HG03378 (cell line): ENCODE measurements around the gene COL6A2.
"Not testable (repeated sequence)": the region's sequence is repeated elsewhere in the genome, so short reads cannot be mapped to it uniquely, and the experiment has no call there.

Experiments used
- ATAC-seq: cut with Tn5 transposase; IDR thresholded peaks from one replicate; pipeline ENCODE4 v1.9.1; 2021; ENCODE audit warnings: mild to moderate bottlenecking, moderate library complexity; ENCODE audit not compliant: unreplicated experiment

COL6A2 gene

DNA sequence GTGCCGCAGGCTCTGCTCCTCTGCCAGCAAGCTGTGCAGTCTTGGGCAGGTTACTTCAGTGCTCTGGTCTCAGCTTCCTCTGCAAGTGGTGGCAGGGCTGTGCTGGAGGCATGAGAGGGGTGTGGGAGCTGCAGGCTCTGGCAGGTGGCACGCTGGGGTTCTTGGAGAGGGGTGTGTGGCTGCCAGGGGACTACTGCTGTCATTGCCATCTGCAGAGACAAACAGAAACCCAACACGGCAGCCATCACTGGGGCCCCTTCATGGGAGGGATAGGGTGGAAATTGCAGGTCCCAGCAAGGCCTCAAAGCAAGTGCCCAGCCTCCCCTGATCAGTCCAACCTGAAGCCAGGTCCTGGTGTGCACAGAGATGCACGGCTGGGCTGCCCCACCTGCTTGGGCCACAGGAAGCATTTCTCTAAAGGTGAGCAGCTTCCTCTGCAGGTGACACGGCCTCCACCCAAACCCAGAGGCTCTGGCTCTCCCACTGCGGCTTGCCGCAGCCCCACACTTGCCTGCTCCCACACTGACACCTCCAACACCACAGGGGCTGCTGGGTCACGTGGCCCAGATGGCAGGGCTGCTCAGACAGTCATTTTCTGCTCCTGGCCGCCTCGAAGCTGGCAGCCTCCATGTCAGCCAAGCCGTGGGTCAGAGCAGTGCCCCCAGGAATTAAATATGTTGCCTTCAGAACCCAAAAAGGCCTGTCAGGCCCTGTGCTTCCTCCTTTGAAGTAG is 4.1 kb upstream of the COL6A2 start:
- no peak for ATAC-seq

DNA sequence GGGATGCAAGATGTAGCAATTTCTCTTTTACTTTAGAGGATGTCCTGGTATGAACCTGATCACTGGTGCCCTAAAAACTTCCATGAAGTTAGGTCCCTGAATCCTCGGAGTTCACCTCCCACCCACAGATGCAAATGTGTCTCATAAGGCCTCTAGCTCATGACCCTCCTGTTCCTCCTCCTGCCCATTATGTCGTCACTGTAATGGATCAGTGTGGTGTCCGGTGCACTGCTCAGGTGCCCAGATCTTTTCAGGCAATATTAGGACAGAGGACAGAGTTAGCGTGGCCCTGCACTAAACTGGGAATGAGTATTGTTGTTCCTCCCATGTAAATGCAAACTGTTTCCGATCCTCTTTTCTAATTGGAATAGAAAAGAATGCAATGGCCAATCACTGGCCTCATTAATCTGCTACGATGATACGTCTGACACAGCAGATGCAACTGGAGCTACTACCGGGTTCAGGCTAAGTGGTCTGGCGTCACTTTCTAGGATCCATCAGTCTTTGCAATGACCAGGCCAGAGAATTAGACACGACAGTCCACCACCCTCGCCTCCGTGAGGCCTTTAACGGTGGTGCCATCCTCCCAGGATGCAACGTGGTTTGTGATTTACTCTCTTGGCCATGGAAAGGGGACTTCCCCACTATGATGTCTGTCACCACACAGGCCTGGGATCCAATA is 3.4 kb upstream of the COL6A2 start:
- ATAC-seq = no peak

DNA sequence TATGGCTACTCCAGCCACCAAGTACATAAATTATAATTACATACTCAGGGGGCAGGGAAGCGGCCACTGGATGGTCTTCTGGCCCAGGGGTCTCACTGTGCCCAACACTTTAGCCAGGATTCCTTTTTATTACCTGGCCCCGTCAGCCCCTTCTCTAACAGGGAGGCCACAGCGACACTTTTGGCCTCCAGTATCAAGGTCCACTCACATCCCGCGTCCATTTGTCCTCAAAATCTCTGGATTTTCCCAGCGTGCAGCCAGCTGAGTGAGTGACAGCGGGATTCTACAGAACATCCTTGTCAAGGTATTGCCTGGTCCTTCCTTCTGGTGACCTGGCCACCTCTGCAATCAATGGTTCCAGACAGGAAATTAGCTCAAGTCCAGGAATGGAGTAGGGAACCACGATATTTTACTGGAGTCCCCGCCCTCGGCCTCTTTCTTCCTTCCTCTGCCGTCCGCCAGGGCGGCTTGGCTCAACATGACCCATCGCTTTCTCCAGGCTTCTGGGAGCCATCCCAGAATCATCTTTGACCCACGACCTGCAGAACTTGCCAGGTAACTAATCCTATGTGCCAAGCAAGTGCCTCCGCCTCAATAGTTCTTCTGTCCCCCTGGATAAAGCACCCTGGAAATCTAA is 2.7 kb upstream of the COL6A2 start:
- ATAC-seq = no peak

DNA sequence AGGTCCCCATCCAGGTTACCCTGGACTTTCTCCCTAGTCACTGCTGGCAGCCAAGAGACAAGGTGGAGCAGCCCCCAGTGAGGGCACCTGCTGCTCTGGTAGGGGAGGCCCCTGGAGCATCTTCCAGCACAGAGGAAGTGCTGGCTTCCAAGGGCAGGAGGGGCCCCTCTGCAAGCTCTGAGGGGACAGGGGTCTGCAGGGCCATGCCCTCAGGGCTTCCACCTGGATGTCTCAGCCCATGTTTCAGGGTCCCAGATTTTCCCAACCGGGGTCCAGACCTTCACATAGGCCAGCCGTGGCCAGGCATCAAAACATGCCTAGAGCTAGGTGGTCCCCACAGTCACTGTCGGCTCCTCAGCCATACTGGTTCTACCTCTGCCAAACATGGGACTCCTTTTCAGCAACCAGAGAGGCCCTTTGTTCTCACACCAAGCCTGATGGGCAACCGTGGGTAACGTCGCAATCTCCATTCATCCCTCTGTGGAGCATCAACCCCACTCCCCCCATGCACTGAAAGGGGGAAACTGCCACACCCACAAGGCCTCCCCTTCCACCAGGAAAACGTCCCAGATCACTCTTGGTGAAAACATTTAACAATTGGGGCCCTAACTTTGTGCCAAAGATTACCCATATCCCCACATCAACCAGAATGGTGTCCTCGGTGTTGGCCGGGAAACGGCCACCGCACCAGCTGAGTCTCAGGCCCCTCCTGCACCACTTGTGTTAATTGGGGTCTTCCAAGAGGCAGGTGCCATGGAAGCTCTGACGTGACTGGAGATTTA is 1.9 kb upstream of the COL6A2 start:
- no peak for ATAC-seq

DNA sequence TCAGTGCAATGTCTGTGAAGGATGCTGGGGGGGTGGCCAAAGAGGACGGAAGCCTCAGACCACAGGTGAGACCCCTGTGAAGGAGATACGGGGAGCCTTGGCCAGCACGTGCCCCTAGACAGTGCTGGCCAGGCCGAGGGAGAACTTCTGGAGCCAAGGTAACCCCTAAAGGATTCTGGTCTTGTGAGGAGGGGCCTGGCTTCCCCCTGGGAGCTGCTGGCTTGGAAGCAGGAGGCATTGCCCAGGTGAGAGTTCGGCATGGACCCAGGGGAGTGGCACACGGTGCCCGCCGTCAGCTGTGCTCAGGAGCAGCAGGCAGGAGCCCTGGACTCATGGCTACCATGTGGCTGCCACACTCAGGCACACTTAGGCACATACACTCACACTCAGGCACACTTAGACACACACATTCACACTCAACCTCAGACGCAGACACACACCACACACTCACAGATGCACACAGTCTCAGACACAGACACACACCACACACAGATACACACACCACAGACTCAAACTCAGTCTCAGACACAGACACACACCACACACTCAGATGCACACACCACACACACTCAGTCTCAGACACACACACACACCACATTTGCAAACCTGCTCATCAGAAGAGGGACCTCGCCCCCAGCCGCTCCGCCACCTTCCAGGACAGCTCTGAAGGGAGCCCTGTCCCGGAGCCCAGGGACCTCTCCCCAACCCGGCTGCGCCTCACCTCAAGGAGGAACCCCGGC is 1.1 kb upstream of the COL6A2 start:
- ATAC-seq = no peak

DNA sequence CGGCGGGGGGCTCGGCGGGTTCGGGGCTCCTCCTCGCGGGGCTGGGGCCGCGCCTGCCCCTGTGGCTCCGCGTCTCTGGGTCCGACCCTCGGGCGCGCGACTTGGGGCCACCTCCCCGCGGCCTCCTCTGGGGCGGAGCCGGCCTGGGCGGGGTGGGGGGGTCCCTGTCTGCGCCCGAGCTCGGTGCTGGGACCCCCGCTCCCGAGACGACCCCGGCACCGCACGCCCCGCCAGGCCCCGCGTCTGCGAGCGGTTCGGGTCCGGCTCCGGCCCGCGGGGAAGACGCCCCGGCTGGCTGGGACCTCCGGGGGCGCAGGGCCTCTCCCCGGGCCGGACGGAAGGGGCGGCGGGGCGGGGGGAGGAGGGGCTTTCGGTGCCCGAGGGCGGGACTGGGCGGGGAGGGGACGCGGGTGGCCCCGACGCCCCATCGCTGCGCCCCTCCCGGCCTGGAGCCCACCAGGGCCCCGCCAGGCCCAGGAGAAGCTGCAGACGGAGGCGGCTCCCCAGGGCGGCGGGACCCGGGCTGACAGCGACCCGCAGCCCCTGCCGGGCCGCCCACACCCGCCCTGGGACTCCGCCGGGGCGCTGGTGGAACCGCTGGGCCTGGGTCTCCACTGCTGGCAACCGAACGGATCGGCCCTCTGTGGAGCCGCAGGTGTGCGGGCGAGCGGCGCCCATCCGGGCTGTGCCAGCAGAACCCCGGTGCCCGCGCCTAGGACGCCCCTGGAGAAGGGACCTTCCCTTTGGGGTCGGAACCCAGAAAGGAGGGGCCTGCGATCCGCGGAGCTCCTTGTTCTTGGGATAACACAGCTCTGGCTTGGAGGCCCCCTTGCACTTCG is 610 bp downstream of the COL6A2 start:
- no peak for ATAC-seq

DNA sequence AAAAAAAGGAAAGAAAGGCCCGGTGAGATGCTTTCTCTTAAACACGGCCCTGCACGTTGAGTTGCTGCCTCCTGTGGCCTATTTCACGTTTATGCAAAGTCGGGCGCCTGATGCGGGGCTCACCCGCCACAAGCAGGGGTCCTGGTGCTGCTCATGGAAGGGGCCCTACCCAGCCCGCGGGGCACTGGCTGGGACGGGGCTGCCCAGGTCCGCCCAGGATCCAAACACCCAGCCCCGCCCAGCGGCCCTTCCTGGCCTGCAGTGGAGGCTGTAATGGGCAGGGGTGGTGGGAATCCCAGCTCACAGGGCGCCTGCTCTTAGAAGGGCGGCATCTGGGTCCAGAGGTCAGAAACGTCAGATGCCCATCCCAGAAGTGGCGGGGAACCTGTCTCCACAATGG is 1.6 kb downstream of the COL6A2 start:
- ATAC-seq = no peak

DNA sequence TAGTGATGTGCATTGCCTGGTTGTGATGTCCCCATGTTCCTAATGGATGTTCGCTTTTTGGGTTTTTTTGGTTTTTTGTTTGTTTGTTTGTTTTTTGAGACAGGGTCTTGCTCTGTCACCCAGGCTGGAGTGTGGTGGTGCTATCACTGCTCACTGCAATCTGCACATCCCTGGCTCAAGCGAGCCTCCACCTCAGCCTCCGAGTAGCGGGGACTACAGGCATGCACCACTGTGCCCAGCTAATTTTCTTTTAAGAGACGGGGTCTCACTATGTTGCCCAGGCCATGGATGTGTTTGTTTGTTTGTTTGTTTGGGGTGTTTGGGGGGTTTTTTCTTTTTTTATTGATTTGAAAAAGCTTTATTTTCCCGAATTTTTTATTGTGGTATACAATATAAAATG is 2.1 kb downstream of the COL6A2 start:
- no peak for ATAC-seq

DNA sequence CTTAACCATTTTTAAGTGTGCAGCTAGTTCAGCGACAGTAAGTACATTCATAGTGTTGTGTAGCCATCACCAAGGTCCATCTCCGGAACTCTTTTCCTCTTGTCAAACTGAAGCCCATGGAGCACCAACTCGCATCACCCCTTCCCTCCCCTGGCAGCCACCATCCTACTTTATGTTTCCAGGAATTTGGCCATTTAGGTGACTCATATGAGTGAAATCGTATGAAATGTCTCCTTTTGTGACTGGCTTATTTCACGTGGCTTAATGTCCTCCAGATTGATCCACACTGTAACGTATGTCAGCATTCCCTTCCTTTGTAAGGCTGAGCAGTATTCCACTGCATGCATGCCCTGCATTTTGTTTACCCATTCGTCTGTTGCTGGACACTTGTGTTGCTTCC is 2.5 kb downstream of the COL6A2 start:
- ATAC-seq = no peak

DNA sequence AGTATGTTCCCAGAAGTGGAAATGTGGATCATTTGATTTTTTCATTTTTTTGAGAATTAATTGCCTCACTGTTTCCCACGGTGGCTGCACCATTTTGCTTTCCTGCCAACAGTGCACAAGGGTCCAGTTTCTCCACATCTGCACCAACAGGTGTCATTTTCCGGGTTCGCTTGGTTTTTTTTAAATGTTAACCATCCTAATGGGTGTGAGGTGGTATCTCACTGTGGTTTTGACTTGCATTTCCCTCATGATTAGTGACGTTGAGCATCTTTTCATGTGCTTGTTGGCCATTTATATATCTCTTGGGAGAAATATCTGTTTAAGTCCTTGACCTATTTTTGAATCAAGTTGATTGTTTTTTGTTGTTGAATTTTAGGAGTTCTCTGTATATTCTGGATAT is 3.0 kb downstream of the COL6A2 start:
- no peak for ATAC-seq

DNA sequence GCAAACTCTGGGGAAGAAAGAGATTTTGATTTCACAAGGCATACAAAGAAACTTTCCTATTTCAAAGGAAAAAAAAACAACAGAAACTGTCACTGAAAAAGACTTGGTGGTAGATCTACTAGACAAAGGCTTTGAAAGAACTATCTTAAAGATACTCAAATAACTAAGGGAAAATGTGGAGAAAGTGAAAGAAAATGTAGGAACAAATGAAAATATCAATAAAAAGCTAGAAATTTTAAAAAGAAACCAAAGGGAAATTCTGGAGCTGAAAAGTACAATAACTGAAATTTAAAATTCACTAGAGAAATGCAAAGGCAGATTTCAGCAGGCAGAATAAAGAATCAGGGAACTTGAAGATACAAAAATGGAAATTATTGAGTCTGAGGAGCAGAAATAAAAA is 6.2 kb downstream of the COL6A2 start:
- no peak for ATAC-seq

DNA sequence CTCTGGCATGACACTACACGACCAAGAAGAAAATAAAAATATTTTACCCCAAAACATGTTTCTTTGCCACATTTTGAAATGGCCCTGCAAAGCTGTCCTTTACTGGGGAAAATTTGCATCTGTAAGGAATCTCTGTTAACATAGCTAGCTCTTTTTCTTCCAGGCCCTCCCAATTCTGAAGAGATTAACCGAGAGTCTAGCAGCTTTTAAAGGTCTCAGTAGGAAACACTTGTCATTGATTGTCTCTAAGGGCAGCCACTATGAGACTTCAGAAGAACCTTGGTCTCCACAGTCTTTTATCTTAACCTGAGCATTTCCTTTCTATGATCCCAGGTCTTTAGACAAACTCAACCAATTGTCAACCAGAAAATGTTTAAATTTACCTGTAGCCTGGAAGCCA is 9.5 kb downstream of the COL6A2 start:
- not testable (repeated sequence) for ATAC-seq

DNA sequence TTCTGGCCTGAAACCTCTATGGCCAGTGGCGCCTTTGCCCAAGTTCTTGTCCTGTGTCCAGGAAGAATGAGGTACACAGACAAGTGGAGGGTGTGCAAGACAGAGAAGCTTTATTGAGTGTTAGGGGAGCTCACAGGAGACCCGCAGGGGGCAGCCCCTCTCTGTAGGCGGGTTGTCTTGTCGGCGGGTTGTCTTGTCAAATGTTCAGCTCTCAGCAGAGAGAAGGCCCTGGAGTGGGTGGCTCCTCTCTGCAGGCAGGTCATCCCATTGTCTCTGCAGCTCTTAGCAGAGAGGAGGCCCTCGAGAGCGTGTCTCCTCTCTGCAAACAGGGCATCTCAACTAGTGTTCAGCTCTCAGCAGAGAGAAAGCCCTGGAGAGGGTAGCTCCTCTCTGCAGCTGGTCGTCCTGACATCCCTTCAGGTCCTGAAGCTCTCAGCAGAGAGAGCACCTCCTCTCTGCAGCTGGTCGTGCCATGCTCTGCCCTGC is 11.0 kb downstream of the COL6A2 start:
- ATAC-seq = no peak

DNA sequence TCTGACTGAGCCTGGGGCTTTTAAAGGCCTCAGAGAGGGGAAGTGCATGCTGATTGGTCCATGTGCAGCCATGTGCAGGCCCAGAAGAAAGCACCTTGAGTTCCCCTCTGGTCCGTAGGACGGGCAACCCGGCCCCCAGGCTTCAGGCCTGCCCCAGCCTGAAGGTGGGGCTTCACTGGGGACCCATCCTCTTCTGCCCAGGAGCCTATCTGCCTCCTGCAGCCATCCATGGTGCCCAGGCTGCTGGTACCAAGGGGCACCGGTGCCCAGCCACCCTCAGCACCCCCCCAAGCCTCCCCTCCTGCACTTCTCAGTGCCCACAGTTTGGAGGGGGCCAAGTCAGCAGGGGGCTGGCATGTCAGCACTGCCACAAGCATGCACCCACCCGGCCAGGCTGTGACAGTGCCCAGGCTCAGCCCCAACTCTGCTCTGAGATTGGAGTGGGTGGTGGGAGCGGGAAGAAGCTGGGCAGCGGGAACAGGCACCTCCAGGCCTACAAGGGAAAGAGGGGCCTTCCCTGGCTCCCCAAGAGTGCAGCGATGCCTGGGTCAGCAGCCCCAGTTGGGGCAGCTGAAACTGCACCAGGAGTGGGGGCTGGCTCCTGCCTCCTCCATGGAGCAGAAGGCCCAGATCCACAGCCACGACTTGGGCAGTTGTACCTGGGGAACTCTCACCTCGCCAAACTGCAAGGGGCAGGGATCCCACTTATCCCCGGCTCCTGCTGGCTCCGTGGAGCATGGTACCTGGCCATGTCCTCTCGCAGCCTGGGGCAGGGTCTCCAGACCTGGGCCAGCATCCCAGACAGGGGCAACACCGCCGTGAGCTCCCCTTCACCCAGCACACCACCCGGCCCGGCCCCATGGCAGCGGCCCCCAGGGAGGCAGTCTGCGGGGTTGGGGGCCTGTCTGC is 11.7 kb downstream of the COL6A2 start:
- no peak for ATAC-seq

DNA sequence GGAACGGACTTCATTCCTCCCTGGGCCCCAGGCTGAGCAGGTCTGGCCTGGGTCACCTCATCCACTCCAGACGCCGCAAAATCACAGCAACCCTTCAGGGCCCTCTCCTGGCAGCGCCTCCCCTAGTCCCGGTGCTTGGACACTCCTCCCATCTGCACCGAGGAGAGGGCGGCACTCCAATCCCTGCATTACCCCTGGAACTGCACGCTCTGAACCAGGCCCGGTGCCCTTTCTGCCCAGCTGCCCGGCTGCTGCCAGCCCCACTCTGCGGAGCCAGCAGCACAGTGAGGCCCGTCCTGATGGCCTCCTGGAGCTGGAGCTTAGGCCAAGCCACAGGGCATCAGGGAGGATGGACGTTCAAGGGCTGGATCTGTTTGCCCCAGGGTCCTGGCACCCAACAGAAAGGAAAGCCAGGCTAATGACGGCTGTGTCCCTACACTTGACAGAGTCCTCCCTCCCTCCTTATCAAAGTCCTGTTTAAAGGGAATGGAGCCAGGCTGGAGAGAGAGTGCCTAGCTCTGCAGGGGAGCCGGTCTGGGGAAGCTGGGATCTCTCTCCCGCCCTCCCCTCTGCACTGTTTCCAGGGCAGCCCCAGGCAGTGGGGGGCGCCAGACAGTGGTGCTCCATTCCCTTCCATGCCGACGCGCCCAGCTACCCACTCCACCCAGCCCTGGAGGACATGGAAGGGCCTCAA is 12.7 kb downstream of the COL6A2 start:
- ATAC-seq = no peak

DNA sequence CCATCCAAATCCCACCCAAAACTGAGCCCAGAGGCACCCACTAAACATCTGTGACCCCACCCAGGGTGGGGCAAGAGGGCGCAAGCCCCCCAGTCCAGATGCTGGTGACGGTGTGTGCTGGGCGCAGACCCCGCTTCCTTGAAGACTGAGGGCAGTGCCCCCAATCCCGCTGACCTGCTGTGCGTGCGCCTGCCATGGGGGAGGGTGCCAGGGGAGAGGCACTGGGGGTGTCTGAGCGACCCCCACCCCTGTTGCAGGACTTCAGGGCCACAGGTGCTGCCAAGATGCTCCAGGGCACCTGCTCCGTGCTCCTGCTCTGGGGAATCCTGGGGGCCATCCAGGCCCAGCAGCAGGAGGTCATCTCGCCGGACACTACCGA is 13.3 kb downstream of the COL6A2 start:
- ATAC-seq = no peak

DNA sequence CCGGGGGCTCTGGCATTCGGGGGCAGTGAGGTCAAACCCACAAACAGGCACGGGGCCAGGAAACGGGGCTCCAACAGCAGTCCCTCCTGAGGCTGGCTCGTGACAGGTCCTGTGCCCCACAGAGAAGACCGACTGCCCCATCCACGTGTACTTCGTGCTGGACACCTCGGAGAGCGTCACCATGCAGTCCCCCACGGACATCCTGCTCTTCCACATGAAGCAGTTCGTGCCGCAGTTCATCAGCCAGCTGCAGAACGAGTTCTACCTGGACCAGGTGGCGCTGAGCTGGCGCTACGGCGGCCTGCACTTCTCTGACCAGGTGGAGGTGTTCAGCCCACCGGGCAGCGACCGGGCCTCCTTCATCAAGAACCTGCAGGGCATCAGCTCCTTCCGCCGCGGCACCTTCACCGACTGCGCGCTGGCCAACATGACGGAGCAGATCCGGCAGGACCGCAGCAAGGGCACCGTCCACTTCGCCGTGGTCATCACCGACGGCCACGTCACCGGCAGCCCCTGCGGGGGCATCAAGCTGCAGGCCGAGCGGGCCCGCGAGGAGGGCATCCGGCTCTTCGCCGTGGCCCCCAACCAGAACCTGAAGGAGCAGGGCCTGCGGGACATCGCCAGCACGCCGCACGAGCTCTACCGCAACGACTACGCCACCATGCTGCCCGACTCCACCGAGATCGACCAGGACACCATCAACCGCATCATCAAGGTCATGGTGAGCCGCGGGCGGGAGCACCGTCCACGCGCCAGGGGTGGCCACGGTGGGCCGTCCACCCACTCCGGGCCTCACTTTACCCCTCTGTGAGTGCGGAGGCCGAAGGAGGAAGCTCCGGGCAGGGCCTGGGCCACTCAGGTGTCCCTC is 14.2 kb downstream of the COL6A2 start:
- no peak for ATAC-seq
